A549 (cell line): Measurements from ENCODE around the gene MAG. TPM values are rescaled to one million over a fixed set of nuclear protein-coding genes. Genes with fewer than 3 reads are reported as not detected.

Source experiments
- ATAC-seq, 2 experiments: fragments of 200-7000 bp in 1 of 2; fragments of >200 bp in 1 of 2; cut with Nextera tagmentation in 1 of 2; cut with Tn5 transposase in 1 of 2; 3 replicates each; pipeline versions ENCODE4 v1.8.0 to v1.9.1; 2018 to 2020; ENCODE audit warnings: mild to moderate bottlenecking in 1 of 2, moderate library complexity in 1 of 2
- CTCF ChIA-PET: fragments of 300-600 bp; sonication (Branson Sonifier 250); formaldehyde crosslinking; extraction: SDS; loops from one replicate; lab custom pipeline; 2021; ENCODE audit warnings: antibody characterized with exemption, inconsistent platforms; lab: Yijun Ruan, JAX
- POLR2A ChIA-PET: fragments of 350-600 bp; formaldehyde crosslinking; extraction: SDS; loops from one replicate; lab custom pipeline; 2021; ENCODE audit warnings: antibody characterized with exemption, inconsistent platforms; lab: Yijun Ruan, JAX
- DNase-seq, 2 experiments: peaks; one replicate each; pipeline versions ENCODE4 v3.0.0 to v3.0.0-alpha.2; 2011 to 2016; ENCODE audit warnings: low read depth in 1 of 2, low spot score in 1 of 2
- FAIRE-seq: peaks from 2 replicates; lab custom pipeline; 2011; peaks lifted over from hg19 to GRCh38; lab: Jason Lieb, UNC
- H3K27ac ChIP-seq, 2 experiments: fragments of >200 bp; sonication (Bioruptor Twin); formaldehyde crosslinking; 3 replicates each; pipeline ENCODE4 v1.5.1; 2016 to 2017
- H3K4me1 ChIP-seq: fragments of >200 bp; sonication (Bioruptor Twin); formaldehyde crosslinking; 3 replicates; pipeline ENCODE4 v1.6.1; 2016
- H3K4me2 ChIP-seq: fragments of >200 bp; sonication (Bioruptor Twin); formaldehyde crosslinking; 3 replicates; pipeline ENCODE4 v1.6.1; 2016
- H3K4me3 ChIP-seq: fragments of >200 bp; sonication (Bioruptor Twin); formaldehyde crosslinking; 3 replicates; pipeline ENCODE4 v1.5.1; 2016
- H3K9me3 ChIP-seq: fragments of >200 bp; sonication (Bioruptor Twin); formaldehyde crosslinking; 3 replicates; pipeline ENCODE4 v1.6.1; 2016
- ATOH8 ChIP-seq: fragments of 250-450 bp; sonication (Bioruptor Pico); IDR thresholded peaks from 2 replicates; pipeline ENCODE4 v1.5.0; 2020; ENCODE audit warnings: low read depth, mild to moderate bottlenecking, moderate library complexity
- CHD4 ChIP-seq: fragments of 200-600 bp; sonication (generic); IDR thresholded peaks from 2 replicates; pipeline ENCODE4 v1.6.1; 2016; ENCODE audit warnings: antibody characterized with exemption, mild to moderate bottlenecking, borderline replicate concordance
- EHF ChIP-seq: fragments of 250-450 bp; sonication (Bioruptor Pico); IDR thresholded peaks from 2 replicates; pipeline ENCODE4 v1.5.0; 2020; ENCODE audit warnings: mild to moderate bottlenecking
- ELK1 ChIP-seq: fragments of 150-350 bp; IDR thresholded peaks from 2 replicates; pipeline ENCODE4 v1.6.1; 2014; ENCODE audit warnings: low read depth, mild to moderate bottlenecking, low read length
- EP300 ChIP-seq, 2 experiments: fragments of >200 bp; sonication (Bioruptor Twin); formaldehyde crosslinking; IDR thresholded peaks; 2 replicates in 1 of 2; 3 replicates in 1 of 2; pipeline ENCODE4 v1.6.1; 2016 to 2017
- FOSB ChIP-seq: fragments of 250-450 bp; sonication (Bioruptor Pico); IDR thresholded peaks from 2 replicates; pipeline ENCODE4 v1.5.0; 2020; ENCODE audit warnings: mild to moderate bottlenecking, moderate library complexity
- HES2 ChIP-seq: fragments of >200 bp; sonication (Bioruptor Twin); formaldehyde crosslinking; IDR thresholded peaks from 2 replicates; pipeline ENCODE4 v1.6.1; 2016
- HOXA7 ChIP-seq: fragments of 250-450 bp; sonication (Bioruptor Pico); IDR thresholded peaks from 2 replicates; pipeline ENCODE4 v1.5.0; 2020; ENCODE audit warnings: mild to moderate bottlenecking, moderate library complexity
- HOXB13 ChIP-seq: fragments of 250-450 bp; sonication (Bioruptor Pico); IDR thresholded peaks from 2 replicates; pipeline ENCODE4 v1.5.0; 2020; ENCODE audit warnings: low read depth, mild to moderate bottlenecking, moderate library complexity
- JUN ChIP-seq, 2 experiments: fragments of >200 bp; sonication (Bioruptor Twin); formaldehyde crosslinking; IDR thresholded peaks; 2 replicates in 1 of 2; 3 replicates in 1 of 2; pipeline ENCODE4 v1.6.1; 2016 to 2017
- MAFK ChIP-seq: fragments of 450-650 bp; IDR thresholded peaks from 2 replicates; pipeline ENCODE4 v1.6.1; 2014; ENCODE audit not compliant: partially characterized antibody
- NPAS2 ChIP-seq: fragments of 250-450 bp; sonication (Bioruptor Pico); IDR thresholded peaks from 2 replicates; pipeline ENCODE4 v1.8.0; 2022; ENCODE audit warnings: mild to moderate bottlenecking, moderate library complexity, borderline replicate concordance
- NR3C1 ChIP-seq: fragments of >200 bp; sonication (Bioruptor Twin); formaldehyde crosslinking; IDR thresholded peaks from 3 replicates; pipeline ENCODE4 v1.6.1; 2017
- REST ChIP-seq: fragments of 200-600 bp; sonication (generic); IDR thresholded peaks from 2 replicates; pipeline ENCODE4 v1.6.1; 2016; ENCODE audit warnings: antibody characterized with exemption, mild to moderate bottlenecking, moderate library complexity
- RNF2 ChIP-seq: fragments of 200-600 bp; sonication (generic); IDR thresholded peaks from 2 replicates; pipeline ENCODE4 v1.6.1; 2016; ENCODE audit warnings: low read depth, mild to moderate bottlenecking, antibody characterized with exemption, moderate library complexity, borderline replicate concordance
- SREBF2 ChIP-seq: fragments of 450-650 bp; IDR thresholded peaks from 2 replicates; pipeline ENCODE4 v1.6.1; 2014; ENCODE audit warnings: mild to moderate bottlenecking, moderate library complexity
- ZFP36 ChIP-seq: fragments of 450-650 bp; IDR thresholded peaks from 2 replicates; pipeline ENCODE4 v1.6.1; 2014; ENCODE audit warnings: borderline replicate concordance; ENCODE audit not compliant: partially characterized antibody
- ZSCAN20 ChIP-seq: fragments of 250-450 bp; sonication (Bioruptor Pico); IDR thresholded peaks from 2 replicates; pipeline ENCODE4 v1.8.0; 2022; ENCODE audit warnings: mild to moderate bottlenecking, moderate library complexity
- WGBS: methylation state at CpG from one replicate; pipeline ENCODE4 v1.1.6; 2017; ENCODE audit errors: missing lambda C conversion rate; 5-methylcytosine and 5-hydroxymethylcytosine counted together
- polyA plus RNA-seq, 4 experiments: library from polyadenylated mRNA; depleted of rRNA in 3 of 4; stranded (reverse); fragments of >200 nt; fragmentation: RNase III in 1 of 4; extraction: RNeasy Plus Mini Kit Qiagen cat#74134 plus additional on column Dnase treatment in 1 of 4; gene quantifications; 2 replicates in 3 of 4; 3 replicates in 1 of 4; pipeline ENCODE4 v1.2.3, GENCODE V29; 2011 to 2017

MAG gene
- polyA plus RNA-seq, 2 of the 4 experiments (the other 2 are of a cell fraction): not detected

GRCh38 chr19:35313587-35313986, 21.6 kb downstream of the MAG start:
- TF ChIP-seq RNF2 (no peak), ATOH8 (CRISPR knock-in tag) (no peak), ZFP36 (no peak), CHD4 (no peak), FOSB (CRISPR knock-in tag) (no peak), NPAS2 (CRISPR knock-in tag) (no peak), EHF (CRISPR knock-in tag) (no peak), ZSCAN20 (no peak), JUN (IDR thresholded peaks at IDR 0.05) (no peak), HOXA7 (CRISPR knock-in tag) (no peak), ELK1 (no peak), HOXB13 (CRISPR knock-in tag) (no peak), EP300 (IDR thresholded peaks at IDR 0.05) (no peak), REST (no peak), NR3C1 (no peak), HES2 (no peak), SREBF2 (no peak)
- TF ChIP-seq, all 56 proteins: peak for 0
- 36% methylated on average over 7 of the region's 7 CpGs for WGBS
- POLR2A ChIA-PET: no interaction called here
- H3K27ac ChIP-seq: no peak overlapping the region
- CTCF ChIA-PET: interaction anchor here (0.6 to 4.5 kb wide), 8 partner anchors 8 to 487 kb away, joined by 3 to 22 read pairs (median 4); no protein-coding TSS in a partner anchor
- H3K4me3 ChIP-seq: no peak overlapping the region
- H3K4me2 ChIP-seq: no peak overlapping the region
- no peak for DNase-seq
- FAIRE-seq: no peak
- no peak for ATAC-seq
- H3K9me3 ChIP-seq: no peaks in the 10 kb centered on the region
- peaks cover 6% of the 10 kb centered on the region for H3K4me1 ChIP-seq

- CTCF ChIA-PET: interaction anchor here (0.6 to 4.5 kb wide), 7 partner anchors 9 to 487 kb away, joined by 3 to 22 read pairs (median 4); no protein-coding TSS in a partner anchor
- 72% methylated on average over 8 of the region's 8 CpGs for WGBS
- DNase-seq (no peak), FAIRE-seq (no peak), ATAC-seq (no peak)
- Histone ChIP-seq H3K27ac (no peak overlapping the region), H3K9me3 (no peaks in the 10 kb centered on the region), H3K4me2 (no peak overlapping the region), H3K4me1 (peaks cover 10% of the 10 kb centered on the region), H3K4me3 (no peak overlapping the region)
- POLR2A ChIA-PET: no interaction called here
- TF ChIP-seq MAFK (peak; percentile 93), ZFP36 (peak; percentile 60), HOXB13 (CRISPR knock-in tag) (no peak), SREBF2 (no peak)
Measured at GRCh38 chr19:35314031-35314430, 22.1 kb downstream of the MAG start.
